ENCODE data around the gene WBP11.

GRCh38 chr12:14839262-14839661, 36.0 kb upstream of the WBP11 start:
- no peak for TF ChIP-seq EZH2 (IDR thresholded peaks at IDR 0.05)
- TF ChIP-seq CTCF (IDR thresholded peaks at IDR 0.05): no peak
- no peak for TF ChIP-seq EZH2phosphoT487 (IDR thresholded peaks at IDR 0.05)

Data from neural progenitor cell (in vitro differentiated cells).